ENCODE measurements around the gene TOR4A.

TOR4A gene

GRCh38 chr9:137330689-137331088, 53.2 kb downstream of the TOR4A start:
- TF ChIP-seq, protein P1, sequence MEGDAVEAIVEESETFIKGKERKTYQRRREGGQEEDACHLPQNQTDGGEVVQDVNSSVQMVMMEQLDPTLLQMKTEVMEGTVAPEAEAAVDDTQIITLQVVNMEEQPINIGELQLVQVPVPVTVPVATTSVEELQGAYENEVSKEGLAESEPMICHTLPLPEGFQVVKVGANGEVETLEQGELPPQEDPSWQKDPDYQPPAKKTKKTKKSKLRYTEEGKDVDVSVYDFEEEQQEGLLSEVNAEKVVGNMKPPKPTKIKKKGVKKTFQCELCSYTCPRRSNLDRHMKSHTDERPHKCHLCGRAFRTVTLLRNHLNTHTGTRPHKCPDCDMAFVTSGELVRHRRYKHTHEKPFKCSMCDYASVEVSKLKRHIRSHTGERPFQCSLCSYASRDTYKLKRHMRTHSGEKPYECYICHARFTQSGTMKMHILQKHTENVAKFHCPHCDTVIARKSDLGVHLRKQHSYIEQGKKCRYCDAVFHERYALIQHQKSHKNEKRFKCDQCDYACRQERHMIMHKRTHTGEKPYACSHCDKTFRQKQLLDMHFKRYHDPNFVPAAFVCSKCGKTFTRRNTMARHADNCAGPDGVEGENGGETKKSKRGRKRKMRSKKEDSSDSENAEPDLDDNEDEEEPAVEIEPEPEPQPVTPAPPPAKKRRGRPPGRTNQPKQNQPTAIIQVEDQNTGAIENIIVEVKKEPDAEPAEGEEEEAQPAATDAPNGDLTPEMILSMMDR (IDR thresholded peaks at IDR 0.05), result no peak
- Mint-ChIP-seq H3K4me1 (peaks cover 3% of the 10 kb centered on the region), H3K27ac (no peak overlapping the region), H3K9me3 (peaks cover 48% of the 10 kb centered on the region), H3K36me3 (ENCODE audit: low read depth) (peaks cover 4% of the 10 kb centered on the region), H3K27me3 (ENCODE audit: low read depth, poor library complexity) (peaks cover 27% of the 10 kb centered on the region), H3K4me3 (no peak overlapping the region)
- DNase-seq, result no peak

GRCh38 chr9:137331929-137332328, 54.4 kb downstream of the TOR4A start:
- peaks cover 60% of the 10 kb centered on the region for H3K9me3 Mint-ChIP-seq
- no peak overlapping the region for H3K4me3 Mint-ChIP-seq

More at GRCh38 chr9:137331929-137332328, 54.4 kb downstream of the TOR4A start:
- H3K4me1 Mint-ChIP-seq, result no peaks in the 10 kb centered on the region
- H3K27me3 Mint-ChIP-seq (ENCODE audit: low read depth, poor library complexity), result peaks cover 29% of the 10 kb centered on the region
- DNase-seq, result no peak
- peaks cover 9% of the 10 kb centered on the region for H3K36me3 Mint-ChIP-seq (ENCODE audit: low read depth)
- no peak overlapping the region for H3K27ac Mint-ChIP-seq
- TF ChIP-seq, protein P1 (IDR thresholded peaks at IDR 0.05), result no peak

All from nephron progenitor cell (in vitro differentiated cells).